ENCODE measurements around the gene EDC4.

The EDC4 gene

DNA sequence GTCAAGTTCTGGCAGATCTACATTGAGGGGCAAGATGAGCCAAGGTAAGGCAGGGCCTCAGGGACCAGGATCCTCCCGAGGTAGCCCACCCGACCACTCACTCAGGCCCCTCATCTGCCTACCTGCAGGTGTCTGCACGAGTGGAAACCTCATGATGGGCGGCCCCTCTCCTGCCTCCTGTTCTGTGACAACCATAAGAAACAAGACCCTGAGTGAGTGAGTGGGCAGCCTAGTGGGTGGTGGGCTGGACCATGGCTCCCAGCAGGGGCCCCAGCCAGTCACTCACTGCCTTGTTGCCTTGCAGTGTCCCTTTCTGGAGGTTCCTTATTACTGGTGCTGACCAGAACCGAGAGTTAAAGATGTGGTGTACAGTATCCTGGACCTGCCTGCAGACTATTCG is 5.4 kb downstream of the EDC4 start:
- Histone ChIP-seq H3K36me3 (peaks cover 76 to 88% (median 82%) of the 10 kb centered on the region in 11 experiments), H4K20me1 (peaks cover 26 to 99% (median 73%) of the 10 kb centered on the region in 11 experiments; a peak in 21 of 22 replicates)
- no peak for TF ChIP-seq Cebpa-rat (IDR thresholded peaks at IDR 0.05)

DNA sequence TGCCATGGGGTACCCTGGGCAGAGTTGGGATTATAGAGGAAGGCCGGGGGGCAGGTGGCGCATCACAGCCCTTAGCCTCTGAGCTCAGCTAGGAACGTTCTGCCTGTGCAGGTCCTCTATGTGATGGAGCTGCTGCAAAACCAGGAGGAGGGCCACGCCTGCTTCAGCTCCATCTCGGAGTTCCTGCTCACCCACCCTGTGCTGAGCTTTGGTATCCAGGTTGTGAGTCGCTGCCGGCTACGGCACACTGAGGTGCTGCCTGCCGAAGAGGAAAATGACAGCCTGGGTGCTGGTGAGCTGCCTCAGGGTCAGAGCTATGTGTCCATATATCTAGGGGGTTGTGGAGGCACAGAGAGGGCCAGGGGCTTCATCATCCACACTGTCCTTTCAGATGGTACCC is 6.0 kb downstream of the EDC4 start:
- Histone ChIP-seq H3K9me3 (replicated peaks in 1 of 11) (no peaks in the 10 kb centered on the region), H3K27ac (no peak overlapping the region), H3K4me1 (peaks cover 16 to 26% (median 22%) of the 10 kb centered on the region in 10 experiments), H3K27me3 (no peaks in the 10 kb centered on the region), H3K9ac (no peak overlapping the region), H4K20me1 (peaks cover 25 to 100% (median 75%) of the 10 kb centered on the region in 11 experiments; a peak in 21 of 22 replicates), H3K4me2 (no peak overlapping the region), H3K4me3 (no peak overlapping the region), H3K36me3 (peaks cover 83 to 94% (median 88%) of the 10 kb centered on the region in 11 experiments)
- no peak for TF ChIP-seq Cebpa-rat (IDR thresholded peaks at IDR 0.05)

More for the DNA sequence above, 5.4 kb downstream of the EDC4 start:
- Histone ChIP-seq H3K4me1 (peaks cover 18 to 28% (median 24%) of the 10 kb centered on the region in 10 experiments), H3K9ac (no peak overlapping the region), H3K4me2 (no peak overlapping the region), H3K9me3 (replicated peaks in 1 of 11) (no peaks in the 10 kb centered on the region), H3K27ac (no peak overlapping the region), H3K27me3 (no peaks in the 10 kb centered on the region), H3K4me3 (no peak overlapping the region)

DNA sequence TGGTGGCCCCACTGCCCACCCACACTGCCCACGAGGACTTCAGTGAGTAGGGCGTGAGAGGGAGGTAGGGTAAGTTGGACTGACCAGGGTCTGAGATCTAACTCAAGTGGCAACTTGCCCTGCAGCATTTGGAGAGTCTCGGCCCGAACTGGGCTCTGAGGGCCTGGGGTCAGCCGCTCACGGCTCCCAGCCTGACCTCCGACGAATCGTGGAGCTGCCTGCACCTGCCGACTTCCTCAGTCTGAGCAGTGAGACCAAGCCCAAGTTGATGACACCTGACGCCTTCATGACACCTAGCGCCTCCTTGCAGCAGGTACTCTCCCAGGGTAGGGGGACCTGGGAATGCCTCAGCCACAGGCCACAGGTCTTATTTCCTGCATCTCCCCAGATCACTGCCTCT is 6.6 kb downstream of the EDC4 start:
- Histone ChIP-seq H3K36me3 (peaks cover 89 to 100% (median 94%) of the 10 kb centered on the region in 11 experiments), H3K9ac (no peak overlapping the region; a peak in 1 of 22 replicates), H4K20me1 (peaks cover 22 to 100% (median 75%) of the 10 kb centered on the region in 11 experiments; a peak in 21 of 22 replicates), H3K4me1 (peaks cover 10 to 20% (median 16%) of the 10 kb centered on the region in 10 experiments), H3K27me3 (no peaks in the 10 kb centered on the region), H3K4me3 (no peak overlapping the region), H3K9me3 (replicated peaks in 1 of 11) (no peaks in the 10 kb centered on the region), H3K4me2 (no peak overlapping the region), H3K27ac (no peak overlapping the region)
- TF ChIP-seq Cebpa-rat (IDR thresholded peaks at IDR 0.05): no peak

DNA sequence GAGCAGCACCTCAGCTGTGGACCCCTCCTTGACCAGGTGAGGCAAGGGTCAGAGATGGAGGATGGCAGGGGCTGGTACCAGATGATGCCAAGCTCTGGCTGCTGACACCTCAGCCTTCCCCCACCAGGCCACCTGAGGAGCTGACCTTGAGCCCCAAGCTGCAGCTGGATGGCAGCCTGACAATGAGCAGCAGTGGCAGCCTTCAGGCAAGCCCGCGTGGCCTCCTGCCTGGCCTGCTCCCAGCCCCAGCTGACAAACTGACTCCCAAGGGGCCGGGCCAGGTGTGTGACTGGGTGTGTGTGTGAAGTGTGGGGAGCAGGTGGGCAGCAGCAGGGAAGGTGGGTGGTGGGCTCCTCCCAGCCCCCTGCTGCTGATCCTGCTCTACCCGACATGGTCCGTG is 7.1 kb downstream of the EDC4 start:
- Histone ChIP-seq H3K4me3 (no peak overlapping the region), H3K9me3 (replicated peaks in 1 of 11) (no peaks in the 10 kb centered on the region), H3K27ac (no peak overlapping the region), H3K9ac (no peak overlapping the region; a peak in 1 of 22 replicates), H3K36me3 (peaks cover 94 to 100% (median 99%) of the 10 kb centered on the region in 11 experiments), H3K4me2 (no peak overlapping the region), H4K20me1 (peaks cover 21 to 100% (median 73%) of the 10 kb centered on the region in 11 experiments; a peak in 21 of 22 replicates), H3K4me1 (peaks cover 5 to 15% (median 11%) of the 10 kb centered on the region in 10 experiments; a peak in 19 of 20 replicates), H3K27me3 (no peaks in the 10 kb centered on the region)
- TF ChIP-seq Cebpa-rat (IDR thresholded peaks at IDR 0.05): no peak

DNA sequence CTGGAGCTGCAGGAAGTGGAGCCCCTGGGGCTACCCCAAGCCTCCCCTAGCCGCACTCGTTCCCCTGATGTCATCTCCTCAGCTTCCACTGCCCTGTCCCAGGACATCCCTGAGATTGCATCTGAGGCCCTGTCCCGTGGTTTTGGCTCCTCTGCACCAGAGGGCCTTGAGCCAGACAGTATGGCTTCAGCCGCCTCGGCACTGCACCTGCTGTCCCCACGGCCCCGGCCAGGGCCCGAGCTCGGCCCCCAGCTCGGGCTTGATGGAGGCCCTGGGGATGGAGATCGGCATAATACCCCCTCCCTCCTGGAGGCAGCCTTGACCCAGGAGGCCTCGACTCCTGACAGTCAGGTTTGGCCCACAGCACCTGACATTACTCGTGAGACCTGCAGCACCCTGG is 7.7 kb downstream of the EDC4 start:
- H3K4me1 ChIP-seq: peaks cover 0 to 9% (median 5%) of the 10 kb centered on the region in 10 experiments; a peak in 13 of 20 replicates
- H3K27me3 ChIP-seq: no peaks in the 10 kb centered on the region
- no peak overlapping the region for H3K9ac ChIP-seq
- no peak overlapping the region for H3K27ac ChIP-seq
- TF ChIP-seq Cebpa-rat (IDR thresholded peaks at IDR 0.05): no peak
- H3K36me3 ChIP-seq: peaks cover 98 to 100% (median 99%) of the 10 kb centered on the region in 11 experiments
- H3K4me3 ChIP-seq: no peak overlapping the region
- H3K9me3 ChIP-seq (replicated peaks in 1 of 11): no peaks in the 10 kb centered on the region
- peaks cover 14 to 98% (median 70%) of the 10 kb centered on the region in 11 experiments; a peak in 20 of 22 replicates for H4K20me1 ChIP-seq
- H3K4me2 ChIP-seq: no peak overlapping the region

DNA sequence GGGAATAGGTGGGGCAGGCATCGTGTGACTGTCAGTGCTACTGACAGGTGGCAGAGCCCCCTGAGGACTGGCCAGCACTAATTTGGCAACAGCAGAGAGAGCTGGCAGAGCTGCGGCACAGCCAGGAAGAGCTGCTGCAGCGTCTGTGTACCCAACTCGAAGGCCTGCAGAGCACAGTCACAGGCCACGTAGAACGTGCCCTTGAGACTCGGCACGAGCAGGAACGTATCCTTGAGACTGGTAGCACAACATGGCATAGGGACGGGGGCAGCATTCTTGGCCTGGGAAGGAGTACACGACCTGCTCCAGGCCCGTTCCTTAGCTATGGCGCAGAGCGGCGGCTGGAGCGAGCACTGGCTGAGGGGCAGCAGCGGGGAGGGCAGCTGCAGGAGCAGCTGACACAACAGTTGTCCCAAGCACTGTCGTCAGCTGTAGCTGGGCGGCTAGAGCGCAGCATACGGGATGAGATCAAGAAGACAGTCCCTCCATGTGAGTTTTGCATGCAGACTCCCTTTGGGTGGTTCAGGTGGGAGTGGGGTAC is 8.8 kb downstream of the EDC4 start:
- H4K20me1 ChIP-seq: peaks cover 4 to 98% (median 59%) of the 10 kb centered on the region in 11 experiments; a peak in 19 of 22 replicates
- no peak overlapping the region for H3K4me3 ChIP-seq
- no peaks in the 10 kb centered on the region for H3K4me1 ChIP-seq
- peaks cover 97 to 100% (median 99%) of the 10 kb centered on the region in 11 experiments for H3K36me3 ChIP-seq
- no peak overlapping the region for H3K9ac ChIP-seq
- H3K9me3 ChIP-seq (replicated peaks in 1 of 11): no peaks in the 10 kb centered on the region
- H3K27me3 ChIP-seq: no peaks in the 10 kb centered on the region
- no peak overlapping the region for H3K27ac ChIP-seq
- no peak overlapping the region for H3K4me2 ChIP-seq
- no peak for TF ChIP-seq Cebpa-rat (IDR thresholded peaks at IDR 0.05)

DNA sequence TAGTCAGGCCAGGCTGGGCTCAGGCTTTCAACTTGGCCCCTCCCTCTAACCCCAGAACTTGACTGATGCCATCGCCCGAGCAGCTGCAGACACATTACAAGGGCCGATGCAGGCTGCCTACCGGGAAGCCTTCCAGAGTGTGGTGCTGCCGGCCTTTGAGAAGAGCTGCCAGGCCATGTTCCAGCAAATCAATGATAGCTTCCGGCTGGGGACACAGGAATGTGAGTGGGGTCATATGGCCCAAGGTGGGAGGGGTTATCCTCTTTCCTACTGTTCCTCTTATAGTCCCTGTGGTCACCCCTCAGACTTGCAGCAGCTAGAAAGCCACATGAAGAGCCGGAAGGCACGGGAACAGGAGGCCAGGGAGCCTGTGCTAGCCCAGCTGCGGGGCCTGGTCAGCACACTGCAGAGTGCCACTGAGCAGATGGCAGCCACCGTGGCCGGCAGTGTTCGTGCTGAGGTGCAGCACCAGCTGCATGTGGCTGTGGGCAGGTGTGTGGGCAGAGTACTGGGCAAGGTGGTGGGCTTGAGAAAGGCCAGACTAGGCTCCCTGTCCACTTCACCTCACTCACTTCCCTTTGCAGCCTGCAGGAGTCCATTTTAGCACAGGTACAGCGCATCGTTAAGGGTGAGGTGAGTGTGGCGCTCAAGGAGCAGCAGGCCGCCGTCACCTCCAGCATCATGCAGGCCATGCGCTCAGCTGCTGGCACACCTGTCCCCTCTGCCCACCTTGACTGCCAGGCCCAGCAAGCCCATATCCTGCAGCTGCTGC is 9.7 kb downstream of the EDC4 start:
- no peak overlapping the region for H3K4me3 ChIP-seq
- H3K4me2 ChIP-seq: no peak overlapping the region
- no peak overlapping the region for H3K27ac ChIP-seq
- H3K4me1 ChIP-seq: no peaks in the 10 kb centered on the region
- H4K20me1 ChIP-seq: peaks cover 4 to 91% (median 50%) of the 10 kb centered on the region in 11 experiments; a peak in 19 of 22 replicates
- H3K36me3 ChIP-seq: peaks cover 93 to 100% (median 96%) of the 10 kb centered on the region in 11 experiments
- no peak overlapping the region for H3K9ac ChIP-seq
- H3K9me3 ChIP-seq (replicated peaks in 1 of 11): no peaks in the 10 kb centered on the region
- H3K27me3 ChIP-seq: no peaks in the 10 kb centered on the region
- no peak for TF ChIP-seq Cebpa-rat (IDR thresholded peaks at IDR 0.05)

DNA sequence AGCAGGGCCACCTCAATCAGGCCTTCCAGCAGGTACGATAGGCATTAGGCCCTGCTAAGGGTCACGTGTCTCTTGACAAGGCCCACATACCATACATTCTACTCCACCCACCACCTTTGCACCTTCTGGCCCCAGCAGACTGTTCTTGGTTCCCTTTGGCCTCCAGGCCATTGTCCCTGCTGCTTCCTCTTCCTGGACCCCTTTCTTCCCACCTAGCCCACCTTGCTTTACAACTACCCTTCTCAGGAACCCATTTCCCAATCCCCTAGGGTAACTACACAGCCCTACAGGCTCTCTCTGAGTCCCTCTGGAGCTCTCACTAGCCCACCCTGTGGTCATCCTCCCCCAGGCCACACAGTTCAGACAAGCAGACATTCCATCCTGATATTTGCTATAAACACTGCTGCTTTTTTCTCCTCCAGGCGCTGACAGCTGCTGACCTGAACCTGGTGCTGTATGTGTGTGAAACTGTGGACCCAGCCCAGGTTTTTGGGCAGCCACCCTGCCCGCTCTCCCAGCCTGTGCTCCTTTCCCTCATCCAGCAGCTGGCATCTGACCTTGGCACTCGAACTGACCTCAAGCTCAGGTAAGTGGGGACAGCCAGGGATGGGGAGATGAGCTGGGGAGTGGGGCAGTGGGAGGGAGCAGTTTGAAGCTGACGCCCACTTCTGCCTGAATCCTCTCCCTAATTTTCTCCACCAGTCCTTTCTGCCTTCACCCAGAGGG is 10.5 kb downstream of the EDC4 start:
- Histone ChIP-seq H3K9ac (no peak overlapping the region), H3K36me3 (peaks cover 85 to 100% (median 89%) of the 10 kb centered on the region in 11 experiments), H3K4me3 (no peak overlapping the region), H3K4me1 (no peaks in the 10 kb centered on the region), H3K9me3 (replicated peaks in 1 of 11) (no peaks in the 10 kb centered on the region), H3K4me2 (no peak overlapping the region), H4K20me1 (peaks cover 4 to 83% (median 49%) of the 10 kb centered on the region in 11 experiments; a peak in 19 of 22 replicates), H3K27ac (no peak overlapping the region), H3K27me3 (no peaks in the 10 kb centered on the region)
- TF ChIP-seq Cebpa-rat (IDR thresholded peaks at IDR 0.05): no peak

DNA sequence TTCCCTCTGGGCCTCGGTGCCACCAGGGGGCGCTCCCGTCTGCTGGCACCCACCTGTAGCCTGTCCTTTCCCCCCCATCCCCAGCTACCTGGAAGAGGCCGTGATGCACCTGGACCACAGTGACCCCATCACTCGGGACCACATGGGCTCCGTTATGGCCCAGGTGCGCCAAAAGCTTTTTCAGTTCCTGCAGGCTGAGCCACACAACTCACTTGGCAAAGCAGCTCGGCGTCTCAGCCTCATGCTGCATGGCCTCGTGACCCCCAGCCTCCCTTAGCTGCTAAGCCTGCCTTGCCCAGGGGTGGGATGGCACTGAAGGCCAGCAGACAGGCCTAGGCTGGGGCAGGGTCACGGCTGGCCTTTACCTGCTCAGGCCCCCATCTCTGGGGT is 11.0 kb downstream of the EDC4 start:
- Histone ChIP-seq H3K36me3 (peaks cover 80 to 97% (median 83%) of the 10 kb centered on the region in 11 experiments), H3K4me3 (no peak overlapping the region), H3K4me1 (no peaks in the 10 kb centered on the region), H3K27ac (no peak overlapping the region), H3K9me3 (replicated peaks in 1 of 11) (no peaks in the 10 kb centered on the region), H3K4me2 (no peak overlapping the region), H4K20me1 (peaks cover 4 to 78% (median 49%) of the 10 kb centered on the region in 11 experiments; a peak in 19 of 22 replicates), H3K27me3 (no peaks in the 10 kb centered on the region), H3K9ac (no peak overlapping the region)
- TF ChIP-seq Cebpa-rat (IDR thresholded peaks at IDR 0.05): no peak
